GM19351 (cell line): ENCODE measurements around the gene NOL9.

Experiments
- ATAC-seq: cut with Tn5 transposase; IDR thresholded peaks from one replicate; pipeline ENCODE4 v1.9.1; 2021; ENCODE audit warnings: mild to moderate bottlenecking, moderate library complexity; ENCODE audit not compliant: unreplicated experiment

The NOL9 gene

GRCh38 chr1:6526316-6526715, 28.0 kb downstream of the NOL9 start:
- ATAC-seq, result no peak

GRCh38 chr1:6523566-6523965, 30.7 kb downstream of the NOL9 start:
- ATAC-seq, result no peak

GRCh38 chr1:6521536-6521935, 32.8 kb downstream of the NOL9 start:
- ATAC-seq, result no peak

DNA sequence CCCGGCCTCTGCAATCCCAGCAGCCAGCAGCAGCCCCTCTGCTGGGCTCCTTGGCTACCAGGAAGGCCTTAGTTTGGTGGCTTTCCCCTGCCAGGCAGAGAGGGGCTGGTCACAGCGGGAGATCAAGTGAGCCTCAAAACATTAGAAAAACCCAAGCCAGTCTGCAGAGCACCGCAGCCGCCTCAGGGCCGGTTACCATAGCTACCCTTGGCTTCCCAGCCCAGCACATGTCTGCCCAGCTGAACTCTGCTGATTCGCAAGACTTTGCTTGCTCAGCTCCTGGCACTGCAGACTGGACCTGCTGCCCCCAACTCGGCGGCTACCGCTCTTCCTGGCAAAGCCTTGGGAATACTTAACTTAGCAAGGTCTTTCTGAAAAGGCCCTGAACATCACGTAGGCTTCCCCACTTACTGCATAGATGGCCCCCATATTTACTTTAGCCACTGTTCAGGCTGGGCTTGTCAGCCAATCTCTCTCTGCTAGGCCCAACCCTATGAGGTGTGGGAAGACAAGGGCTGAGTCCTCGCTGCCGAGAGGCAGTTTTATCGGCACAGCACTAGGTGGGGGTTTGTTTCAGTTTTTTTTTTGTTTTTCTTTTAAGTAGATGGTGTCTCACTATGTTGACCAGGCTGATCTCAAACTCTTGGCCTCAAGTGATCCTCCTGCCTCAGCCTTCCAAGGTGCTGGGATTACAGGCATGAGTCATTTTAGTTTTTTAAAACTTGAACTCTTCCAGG, 34.2 kb downstream of the NOL9 start:
- ATAC-seq, result no peak

GRCh38 chr1:6519491-6519934, 34.8 kb downstream of the NOL9 start:
- no peak for ATAC-seq

DNA sequence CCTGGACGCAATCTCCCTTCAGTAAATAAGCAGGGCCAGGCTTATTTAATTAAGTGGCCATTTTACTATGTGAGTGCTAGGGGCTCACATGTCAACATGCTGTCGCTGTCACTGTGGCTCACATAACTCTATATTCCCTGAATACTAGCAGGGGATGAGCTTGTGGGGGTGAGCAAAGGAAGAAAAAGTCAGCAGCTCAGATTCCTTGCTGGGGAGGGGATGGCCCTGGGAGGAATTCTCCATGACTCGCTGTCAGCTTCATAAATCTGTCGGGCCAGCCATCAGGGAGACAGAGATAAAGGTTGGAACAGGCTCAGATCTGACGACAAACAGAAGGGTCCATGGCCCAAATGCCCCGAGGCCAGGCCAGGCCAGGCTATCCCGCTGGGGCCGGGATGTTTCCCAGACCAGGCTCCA, 36.9 kb downstream of the NOL9 start:
- ATAC-seq, result no peak

- ATAC-seq, result no peak
These were observed 38.5 kb downstream of the NOL9 start for GRCh38 chr1:6515771-6516170.

DNA sequence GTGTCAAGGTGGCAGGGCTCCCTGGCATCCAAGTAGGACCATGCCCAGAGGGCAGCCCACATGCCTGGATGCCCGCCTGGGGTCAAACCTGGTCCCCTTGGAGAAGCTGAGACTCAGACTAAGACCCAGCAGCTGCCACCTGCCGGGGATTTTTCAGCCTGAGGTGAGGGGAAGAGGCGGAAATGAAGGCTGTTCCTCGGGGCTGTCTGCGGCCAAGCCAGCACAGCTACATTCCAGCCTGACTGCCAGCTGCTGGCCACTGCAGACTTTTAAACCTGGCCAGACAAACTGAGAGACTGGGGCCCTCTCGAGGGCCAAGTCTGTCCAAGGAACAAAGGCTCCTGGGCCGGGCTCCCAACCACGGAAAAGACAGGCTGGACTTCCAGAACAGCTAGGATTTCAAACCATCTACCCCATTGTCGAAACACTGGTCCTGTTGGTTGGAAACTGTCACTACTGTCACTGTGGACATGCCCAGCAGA, 41.0 kb downstream of the NOL9 start:
- no peak for ATAC-seq

- no peak for ATAC-seq
These were observed 41.4 kb downstream of the NOL9 start for GRCh38 chr1:6512908-6513280.

GRCh38 chr1:6512245-6512907, 41.9 kb downstream of the NOL9 start:
- ATAC-seq, result no peak

GRCh38 chr1:6511561-6512244, 42.6 kb downstream of the NOL9 start:
- no peak for ATAC-seq

GRCh38 chr1:6511056-6511455, 43.3 kb downstream of the NOL9 start:
- no peak for ATAC-seq

- no peak for ATAC-seq
These were observed 43.8 kb downstream of the NOL9 start for GRCh38 chr1:6510493-6510892.

GRCh38 chr1:6509919-6510291, 44.4 kb downstream of the NOL9 start:
- no peak for ATAC-seq

DNA sequence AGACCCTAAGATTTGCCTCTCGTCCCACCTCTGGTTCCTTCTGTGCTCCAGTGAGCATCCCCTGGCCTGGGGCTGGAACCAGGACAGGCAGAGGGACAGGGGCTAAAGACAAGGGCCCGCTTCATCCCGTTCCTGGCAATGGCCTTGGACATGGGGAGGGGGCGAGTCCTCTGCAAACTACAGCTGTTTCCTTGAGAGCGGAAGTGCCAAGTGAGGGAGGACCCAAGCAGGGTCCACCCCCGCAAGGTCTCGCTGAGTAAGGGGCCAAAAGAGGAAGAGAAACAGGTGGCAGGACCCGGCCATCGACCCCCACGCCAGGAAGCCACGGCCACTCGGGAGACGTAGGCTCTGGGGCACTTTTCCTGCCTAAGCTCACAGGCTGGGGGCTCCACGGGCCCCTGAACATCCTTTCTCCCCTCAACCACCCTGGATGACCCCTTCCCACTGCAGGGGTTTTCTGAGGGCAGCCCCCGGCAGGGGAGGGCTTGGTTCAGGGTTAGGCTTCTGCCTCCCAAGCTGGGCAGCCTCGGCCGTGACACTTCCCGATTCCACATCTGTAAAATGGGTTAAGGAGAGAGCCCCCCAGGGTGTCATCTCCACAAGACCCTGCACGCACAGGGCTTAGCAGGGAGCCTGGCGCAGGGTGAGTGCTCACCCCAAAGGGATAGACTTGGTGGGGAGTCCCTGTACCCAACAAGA, 44.9 kb downstream of the NOL9 start:
- no peak for ATAC-seq

- no peak for ATAC-seq
These were observed 45.5 kb downstream of the NOL9 start for GRCh38 chr1:6508816-6509189.

DNA sequence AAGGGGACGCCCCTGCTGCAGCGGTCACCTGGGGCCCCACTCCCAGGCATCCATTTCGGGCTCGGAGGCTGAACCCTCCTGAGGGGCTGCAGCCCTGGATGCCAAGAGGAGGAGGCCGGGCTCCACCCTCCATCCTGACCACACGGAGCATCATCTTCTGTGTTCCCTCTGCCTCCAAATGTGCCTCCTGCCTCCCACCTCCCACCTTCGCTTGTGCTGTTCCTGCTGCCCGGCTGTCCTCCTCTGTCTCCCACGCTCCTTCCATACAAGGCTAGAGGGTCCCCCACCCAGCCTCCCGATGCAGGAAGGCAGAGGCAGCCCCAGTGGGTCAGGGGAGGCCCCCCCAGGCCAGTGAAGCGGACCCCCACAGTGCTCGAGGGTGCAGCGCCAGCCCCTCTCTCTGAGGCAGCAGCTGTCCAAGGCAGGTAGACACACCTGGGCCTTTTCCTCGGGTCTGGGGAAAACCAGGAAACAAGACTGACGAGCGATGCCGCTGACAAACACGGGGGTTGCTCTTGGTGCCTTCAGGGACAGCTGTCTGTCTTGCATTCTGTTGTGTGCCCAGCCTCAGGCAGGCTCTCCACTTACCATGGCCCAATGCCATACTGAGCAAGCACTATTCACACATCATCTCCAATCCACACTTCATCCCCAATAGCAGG, 46.0 kb downstream of the NOL9 start:
- no peak for ATAC-seq

GRCh38 chr1:6507461-6507911, 46.8 kb downstream of the NOL9 start:
- no peak for ATAC-seq

DNA sequence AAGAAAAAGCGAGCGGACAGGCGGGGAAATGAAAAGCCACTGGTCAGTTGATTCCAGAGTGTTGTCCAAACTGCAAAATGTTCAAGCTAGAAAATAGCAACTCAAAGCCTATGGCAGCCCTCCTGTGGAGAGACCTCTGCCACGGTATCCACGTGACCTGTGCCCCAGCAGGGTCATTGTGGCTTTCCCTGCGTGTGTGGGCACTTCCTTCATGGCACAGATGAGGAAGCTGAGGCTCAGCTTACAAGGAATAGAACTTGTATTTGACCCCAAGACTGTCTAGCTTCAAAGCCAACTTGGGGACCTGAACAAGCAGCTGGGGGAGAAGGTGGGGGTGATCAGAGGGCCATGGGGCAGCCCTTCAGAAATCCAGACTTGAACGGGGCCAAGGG, 47.3 kb downstream of the NOL9 start:
- no peak for ATAC-seq

GRCh38 chr1:6506210-6507036, 47.9 kb downstream of the NOL9 start:
- no peak for ATAC-seq
